HepG2 (cell line): Measurements from ENCODE around the gene P4HB. TPM values are rescaled to one million over a fixed set of nuclear protein-coding genes. Genes with fewer than 3 reads are reported as not detected.

Experiments used
- ARNTL ChIP-seq: sonication (generic); formaldehyde crosslinking; IDR thresholded peaks from 2 replicates; pipeline ENCODE4 v1.4.0; 2020; ENCODE audit warnings: mild to moderate bottlenecking, missing genetic modification reagents
- ATF7 ChIP-seq, 2 experiments: fragments of 450-650 bp in 1 of 2; sonication (generic) in 1 of 2; formaldehyde crosslinking in 1 of 2; IDR thresholded peaks; 2 replicates each; pipeline versions ENCODE4 v1.4.0 to v1.6.1; 2016 to 2020; ENCODE audit warnings: antibody characterized with exemption in 1 of 2, mild to moderate bottlenecking in 1 of 2, missing genetic modification reagents in 1 of 2
- HMG20A ChIP-seq: IDR thresholded peaks from 2 replicates; pipeline ENCODE4 v1.6.1; 2016; ENCODE audit warnings: borderline replicate concordance
- IKZF1 ChIP-seq: fragments of 450-650 bp; IDR thresholded peaks from 2 replicates; pipeline ENCODE4 v1.7.1; 2016
- JARID2 ChIP-seq: sonication (generic); formaldehyde crosslinking; IDR thresholded peaks from 2 replicates; pipeline ENCODE4 v1.8.1; 2023; ENCODE audit warnings: missing genetic modification reagents, inconsistent platforms; ENCODE audit not compliant: insufficient replicate concordance
- KDM3A ChIP-seq: IDR thresholded peaks from 2 replicates; pipeline ENCODE4 v1.6.1; 2018; ENCODE audit warnings: low read depth, missing compliant biosample characterization
- KLF13 ChIP-seq: sonication (generic); formaldehyde crosslinking; IDR thresholded peaks from 2 replicates; pipeline ENCODE4 v1.4.0; 2020; ENCODE audit warnings: mild to moderate bottlenecking, missing genetic modification reagents
- KMT2A ChIP-seq: sonication (generic); formaldehyde crosslinking; IDR thresholded peaks from 2 replicates; pipeline ENCODE4 v1.4.0; 2020; ENCODE audit warnings: missing genetic modification reagents
- NCOA2 ChIP-seq: sonication (generic); formaldehyde crosslinking; IDR thresholded peaks from 2 replicates; pipeline ENCODE4 v1.8.0; 2022; ENCODE audit warnings: inconsistent platforms
- PPARG ChIP-seq: conservative IDR thresholded peaks from 2 replicates; pipeline ENCODE4 v1.6.1; 2016; ENCODE audit warnings: missing biosample characterization, missing genetic modification reagents
- RBM22 ChIP-seq: fragments of 200-400 bp; formaldehyde crosslinking; optimal IDR thresholded peaks from 2 replicates; pipeline ENCODE3; 2017; ENCODE audit warnings: mild to moderate bottlenecking, low read length, moderate library complexity
- SMAD3 ChIP-seq: sonication (generic); formaldehyde crosslinking; IDR thresholded peaks from 2 replicates; pipeline ENCODE4 v1.4.0; 2020; ENCODE audit warnings: missing genetic modification reagents
- YEATS2 ChIP-seq: sonication (generic); formaldehyde crosslinking; IDR thresholded peaks from 2 replicates; pipeline ENCODE4 v1.4.0; 2020; ENCODE audit warnings: missing genetic modification reagents, borderline replicate concordance
- ZBTB33 ChIP-seq: sonication (generic); formaldehyde crosslinking; IDR thresholded peaks from 2 replicates; pipeline ENCODE4 v1.4.0; 2020; ENCODE audit warnings: missing genetic modification reagents
- ZC3H13 ChIP-seq: sonication (generic); formaldehyde crosslinking; IDR thresholded peaks from 2 replicates; pipeline ENCODE4 v1.8.1; 2023; ENCODE audit warnings: mild to moderate bottlenecking, missing genetic modification reagents, moderate library complexity
- ZNF18 ChIP-seq: sonication (generic); formaldehyde crosslinking; IDR thresholded peaks from 2 replicates; pipeline ENCODE4 v1.8.0; 2022; ENCODE audit warnings: mild to moderate bottlenecking, missing genetic modification reagents; ENCODE audit not compliant: insufficient replicate concordance
- ZNF230 ChIP-seq: sonication (generic); formaldehyde crosslinking; IDR thresholded peaks from 2 replicates; pipeline ENCODE4 v1.4.0; 2020; ENCODE audit warnings: mild to moderate bottlenecking, missing genetic modification reagents
- ZNF34 ChIP-seq: sonication (generic); formaldehyde crosslinking; IDR thresholded peaks from 2 replicates; pipeline ENCODE4 v1.4.0; 2020; ENCODE audit warnings: mild to moderate bottlenecking, missing genetic modification reagents, borderline replicate concordance
- ZNF362 ChIP-seq: sonication (generic); formaldehyde crosslinking; IDR thresholded peaks from 2 replicates; pipeline ENCODE4 v1.4.0; 2020; ENCODE audit warnings: missing genetic modification reagents, mild to moderate bottlenecking, borderline replicate concordance
- ZNF451 ChIP-seq: sonication (generic); formaldehyde crosslinking; IDR thresholded peaks from 2 replicates; pipeline ENCODE4 v1.5.0; 2020; ENCODE audit warnings: mild to moderate bottlenecking, missing genetic modification reagents
- polyA plus RNA-seq, 8 experiments: library from polyadenylated mRNA; depleted of rRNA in 3 of 8; stranded (reverse) in 7 of 8; unstranded in 1 of 8; fragments of >200 nt; fragmentation: Illumina TruSeq in 4 of 8; extraction: Trizol in 4 of 8; gene quantifications; 2 replicates each; pipeline versions ENCODE4 v1.2.1 to v1.2.3, GENCODE V29; 2011 to 2016; ENCODE audit warnings: low read depth in 4 of 8, missing spikeins in 1 of 8, mixed read lengths in 1 of 8; ENCODE audit not compliant: insufficient read depth in 1 of 8
- total RNA-seq, 5 experiments: library from RNA; depleted of rRNA; stranded (reverse); fragments of >200 nt; fragmentation: Illumina TruSeq; extraction: Trizol; gene quantifications; 2 replicates each; pipeline ENCODE4 v1.2.3, GENCODE V29; 2016; ENCODE audit warnings: low read depth in 1 of 5
- TF ChIP-seq, protein P1 (sequence below): sonication (generic); formaldehyde crosslinking; IDR thresholded peaks from 2 replicates; pipeline ENCODE4 v1.9.0; 2021; ENCODE audit warnings: missing genetic modification reagents, borderline replicate concordance
- TF ChIP-seq, protein P2 (sequence below): sonication (generic); formaldehyde crosslinking; IDR thresholded peaks from 2 replicates; pipeline ENCODE4 v1.5.0; 2020; ENCODE audit warnings: mild to moderate bottlenecking, missing genetic modification reagents, borderline replicate concordance

The P4HB gene
- total and polyA plus RNA-seq, 2 of the 13 experiments (the other 11 are each of a cell fraction or from before 2014, with no cell fraction given): 185 to 782 TPM

DNA sequence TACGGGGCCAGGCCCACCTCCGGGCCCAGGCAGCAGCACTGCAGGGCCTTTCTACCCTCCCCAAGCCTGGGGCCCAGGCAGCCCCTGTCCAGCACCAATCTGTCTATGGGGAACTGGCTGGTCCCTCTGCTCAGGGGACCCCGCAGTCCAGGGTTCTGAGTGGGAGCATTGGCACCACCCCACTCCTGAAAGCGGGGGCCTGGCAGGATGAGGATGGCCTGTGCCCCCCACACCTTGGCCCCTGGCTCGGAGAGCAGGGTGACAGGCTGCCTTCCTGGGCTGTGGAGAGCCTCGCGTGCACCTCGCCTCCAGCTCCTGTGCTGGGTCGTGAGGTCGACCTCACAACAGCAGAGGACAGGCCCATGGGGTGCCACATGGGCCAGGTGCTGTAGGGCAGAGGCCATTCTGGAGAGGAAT lies 43.1 kb upstream of the P4HB start (continued):
- TF ChIP-seq KDM3A (CRISPR knock-in tag) (no peak), ZNF34 (CRISPR knock-in tag) (no peak), ZNF230 (CRISPR knock-in tag) (no peak), ZNF451 (CRISPR knock-in tag) (0 out of 2 replicates have a peak, but pooled peaks have one; percentile 16), RBM22 (peak; percentile 92), HMG20A (CRISPR knock-in tag) (no peak), ZNF18 (CRISPR knock-in tag) (no peak), KMT2A (no peak), JARID2 (CRISPR knock-in tag) (no peak), ZC3H13 (CRISPR knock-in tag) (peak; percentile 83), PPARG (CRISPR knock-in tag) (no peak), IKZF1 (no peak), ZNF362 (CRISPR knock-in tag) (no peak), ZBTB33 (CRISPR knock-in tag) (peak; percentile 56), ATF7 (IDR thresholded peaks at IDR 0.05) (no peak), ATF7 (CRISPR knock-in tag; IDR thresholded peaks at IDR 0.05) (0 out of 2 replicates have a peak, but pooled peaks have one; percentile 6), YEATS2 (CRISPR knock-in tag) (no peak), ARNTL (CRISPR knock-in tag) (no peak), SMAD3 (no peak), KLF13 (CRISPR knock-in tag) (no peak), NCOA2 (CRISPR knock-in tag) (no peak)
- TF ChIP-seq, protein P1, sequence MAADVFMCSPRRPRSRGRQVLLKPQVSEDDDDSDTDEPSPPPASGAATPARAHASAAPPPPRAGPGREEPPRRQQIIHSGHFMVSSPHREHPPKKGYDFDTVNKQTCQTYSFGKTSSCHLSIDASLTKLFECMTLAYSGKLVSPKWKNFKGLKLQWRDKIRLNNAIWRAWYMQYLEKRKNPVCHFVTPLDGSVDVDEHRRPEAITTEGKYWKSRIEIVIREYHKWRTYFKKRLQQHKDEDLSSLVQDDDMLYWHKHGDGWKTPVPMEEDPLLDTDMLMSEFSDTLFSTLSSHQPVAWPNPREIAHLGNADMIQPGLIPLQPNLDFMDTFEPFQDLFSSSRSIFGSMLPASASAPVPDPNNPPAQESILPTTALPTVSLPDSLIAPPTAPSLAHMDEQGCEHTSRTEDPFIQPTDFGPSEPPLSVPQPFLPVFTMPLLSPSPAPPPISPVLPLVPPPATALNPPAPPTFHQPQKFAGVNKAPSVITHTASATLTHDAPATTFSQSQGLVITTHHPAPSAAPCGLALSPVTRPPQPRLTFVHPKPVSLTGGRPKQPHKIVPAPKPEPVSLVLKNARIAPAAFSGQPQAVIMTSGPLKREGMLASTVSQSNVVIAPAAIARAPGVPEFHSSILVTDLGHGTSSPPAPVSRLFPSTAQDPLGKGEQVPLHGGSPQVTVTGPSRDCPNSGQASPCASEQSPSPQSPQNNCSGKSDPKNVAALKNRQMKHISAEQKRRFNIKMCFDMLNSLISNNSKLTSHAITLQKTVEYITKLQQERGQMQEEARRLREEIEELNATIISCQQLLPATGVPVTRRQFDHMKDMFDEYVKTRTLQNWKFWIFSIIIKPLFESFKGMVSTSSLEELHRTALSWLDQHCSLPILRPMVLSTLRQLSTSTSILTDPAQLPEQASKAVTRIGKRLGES: no peak
- TF ChIP-seq, protein P2, sequence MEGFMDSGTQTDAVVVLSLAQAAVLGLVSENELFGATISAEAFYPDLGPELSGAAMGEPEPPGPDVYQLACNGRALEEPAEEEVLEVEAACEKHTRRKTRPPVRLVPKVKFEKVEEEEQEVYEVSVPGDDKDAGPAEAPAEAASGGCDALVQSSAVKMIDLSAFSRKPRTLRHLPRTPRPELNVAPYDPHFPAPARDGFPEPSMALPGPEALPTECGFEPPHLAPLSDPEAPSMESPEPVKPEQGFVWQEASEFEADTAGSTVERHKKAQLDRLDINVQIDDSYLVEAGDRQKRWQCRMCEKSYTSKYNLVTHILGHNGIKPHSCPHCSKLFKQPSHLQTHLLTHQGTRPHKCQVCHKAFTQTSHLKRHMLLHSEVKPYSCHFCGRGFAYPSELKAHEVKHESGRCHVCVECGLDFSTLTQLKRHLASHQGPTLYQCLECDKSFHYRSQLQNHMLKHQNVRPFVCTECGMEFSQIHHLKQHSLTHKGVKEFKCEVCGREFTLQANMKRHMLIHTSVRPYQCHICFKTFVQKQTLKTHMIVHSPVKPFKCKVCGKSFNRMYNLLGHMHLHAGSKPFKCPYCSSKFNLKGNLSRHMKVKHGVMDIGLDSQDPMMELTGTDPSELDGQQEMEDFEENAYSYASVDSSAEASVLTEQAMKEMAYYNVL (CRISPR knock-in tag): no peak
